ENCODE data around the gene PTRHD1.

DNA sequence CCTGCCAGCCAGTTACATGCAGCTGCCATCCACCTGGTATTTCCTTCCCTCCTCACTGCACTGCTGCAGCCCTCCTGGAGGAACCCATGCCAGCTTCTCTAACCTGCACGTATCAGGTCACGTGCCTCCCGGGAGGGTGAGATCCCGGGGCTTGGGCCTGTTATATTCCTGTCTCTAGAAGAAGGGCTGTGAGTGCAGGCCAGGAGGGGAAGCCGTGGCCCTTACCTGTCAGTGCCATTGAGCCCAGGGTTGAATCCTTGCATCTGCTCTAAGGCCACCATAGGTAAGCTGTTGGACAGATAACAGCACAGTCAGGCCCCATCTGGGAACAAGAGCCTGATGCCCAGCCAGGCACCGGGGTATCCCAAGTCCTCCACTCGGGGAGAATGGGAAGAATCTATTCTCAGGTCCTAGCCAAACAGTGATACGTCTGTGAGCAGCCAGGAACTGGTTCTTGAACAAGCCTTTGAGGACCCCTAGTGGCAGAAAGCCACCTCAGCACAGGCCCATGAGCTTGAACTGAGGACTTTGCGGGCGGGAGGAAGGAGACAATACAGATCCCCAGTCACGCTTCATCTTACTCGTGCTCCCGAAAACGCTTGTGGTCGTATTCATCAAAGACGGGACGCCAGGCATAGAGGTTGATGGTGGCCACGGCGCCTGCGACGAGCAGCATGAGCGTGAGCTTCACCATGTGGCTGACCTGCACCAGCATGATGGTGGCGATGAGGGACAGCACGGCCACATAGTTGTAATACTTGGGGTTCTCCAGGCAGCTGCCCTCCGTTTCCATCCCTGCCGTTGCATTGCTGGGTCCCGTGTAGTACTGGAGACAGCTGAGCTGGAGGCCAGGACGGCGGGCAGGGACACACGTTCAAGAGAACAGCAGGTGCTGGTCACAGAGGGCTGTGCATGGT is 34.4 kb upstream of the PTRHD1 start:
- TF ChIP-seq, protein P1, sequence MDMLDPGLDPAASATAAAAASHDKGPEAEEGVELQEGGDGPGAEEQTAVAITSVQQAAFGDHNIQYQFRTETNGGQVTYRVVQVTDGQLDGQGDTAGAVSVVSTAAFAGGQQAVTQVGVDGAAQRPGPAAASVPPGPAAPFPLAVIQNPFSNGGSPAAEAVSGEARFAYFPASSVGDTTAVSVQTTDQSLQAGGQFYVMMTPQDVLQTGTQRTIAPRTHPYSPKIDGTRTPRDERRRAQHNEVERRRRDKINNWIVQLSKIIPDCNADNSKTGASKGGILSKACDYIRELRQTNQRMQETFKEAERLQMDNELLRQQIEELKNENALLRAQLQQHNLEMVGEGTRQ (IDR thresholded peaks at IDR 0.05; ENCODE audit: borderline replicate concordance, low read depth, low read length): no peak
- no peak for TF ChIP-seq NR2F1 (conservative IDR thresholded peaks at IDR 0.05)
- no peak for TF ChIP-seq TBL1XR1 (IDR thresholded peaks at IDR 0.05; ENCODE audit: low read depth, low read length)
- TF ChIP-seq, protein P2, sequence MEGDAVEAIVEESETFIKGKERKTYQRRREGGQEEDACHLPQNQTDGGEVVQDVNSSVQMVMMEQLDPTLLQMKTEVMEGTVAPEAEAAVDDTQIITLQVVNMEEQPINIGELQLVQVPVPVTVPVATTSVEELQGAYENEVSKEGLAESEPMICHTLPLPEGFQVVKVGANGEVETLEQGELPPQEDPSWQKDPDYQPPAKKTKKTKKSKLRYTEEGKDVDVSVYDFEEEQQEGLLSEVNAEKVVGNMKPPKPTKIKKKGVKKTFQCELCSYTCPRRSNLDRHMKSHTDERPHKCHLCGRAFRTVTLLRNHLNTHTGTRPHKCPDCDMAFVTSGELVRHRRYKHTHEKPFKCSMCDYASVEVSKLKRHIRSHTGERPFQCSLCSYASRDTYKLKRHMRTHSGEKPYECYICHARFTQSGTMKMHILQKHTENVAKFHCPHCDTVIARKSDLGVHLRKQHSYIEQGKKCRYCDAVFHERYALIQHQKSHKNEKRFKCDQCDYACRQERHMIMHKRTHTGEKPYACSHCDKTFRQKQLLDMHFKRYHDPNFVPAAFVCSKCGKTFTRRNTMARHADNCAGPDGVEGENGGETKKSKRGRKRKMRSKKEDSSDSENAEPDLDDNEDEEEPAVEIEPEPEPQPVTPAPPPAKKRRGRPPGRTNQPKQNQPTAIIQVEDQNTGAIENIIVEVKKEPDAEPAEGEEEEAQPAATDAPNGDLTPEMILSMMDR (IDR thresholded peaks at IDR 0.05 in 2 of 3, conservative IDR thresholded peaks at IDR 0.05 in 1 of 3; ENCODE audit: control insufficient read depth in 2 of 3, extremely low read depth in 1 of 3, insufficient read depth in 1 of 3, low read depth in 3 of 3, low read length in 3 of 3): peak; percentile 92 to 97 (median 92)
- TF ChIP-seq SIX5 (IDR thresholded peaks at IDR 0.05; ENCODE audit: low read depth, low read length, severe bottlenecking): no peak
- TF ChIP-seq SIN3A (IDR thresholded peaks at IDR 0.05; ENCODE audit: low read depth, low read length): no peak
- no peak for TF ChIP-seq CREM (IDR thresholded peaks at IDR 0.05; ENCODE audit: low read depth)
- TF ChIP-seq, protein P3, sequence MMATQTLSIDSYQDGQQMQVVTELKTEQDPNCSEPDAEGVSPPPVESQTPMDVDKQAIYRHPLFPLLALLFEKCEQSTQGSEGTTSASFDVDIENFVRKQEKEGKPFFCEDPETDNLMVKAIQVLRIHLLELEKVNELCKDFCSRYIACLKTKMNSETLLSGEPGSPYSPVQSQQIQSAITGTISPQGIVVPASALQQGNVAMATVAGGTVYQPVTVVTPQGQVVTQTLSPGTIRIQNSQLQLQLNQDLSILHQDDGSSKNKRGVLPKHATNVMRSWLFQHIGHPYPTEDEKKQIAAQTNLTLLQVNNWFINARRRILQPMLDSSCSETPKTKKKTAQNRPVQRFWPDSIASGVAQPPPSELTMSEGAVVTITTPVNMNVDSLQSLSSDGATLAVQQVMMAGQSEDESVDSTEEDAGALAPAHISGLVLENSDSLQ (IDR thresholded peaks at IDR 0.05): no peak
